Activated CD8-positive, alpha-beta T cell treated with anti-CD3 and anti-CD28 coated beads for 36 hours (primary cell): ENCODE measurements around the gene CCDC97. TPM values are rescaled to one million over a fixed set of nuclear protein-coding genes. Genes with fewer than 3 reads are reported as not detected.

Source experiments
- ATAC-seq: fragments of 200-7000 bp; cut with Tn5 transposase; one replicate; pipeline ENCODE4 v1.10.0; 2021; ENCODE audit warnings: mild to moderate bottlenecking, moderate library complexity
- CTCF ChIA-PET: fragments of 350-600 bp; sonication (Branson Sonifier 250); formaldehyde crosslinking; loops from one replicate; lab custom pipeline; 2021; ENCODE audit warnings: antibody characterized with exemption; lab: Charles Lee
- POLR2A ChIA-PET: fragments of 350-600 bp; sonication (Branson Sonifier 250); formaldehyde crosslinking; loops from one replicate; lab custom pipeline; 2021; ENCODE audit warnings: antibody characterized with exemption; lab: Charles Lee
- DNase-seq: peaks from one replicate; pipeline ENCODE4 v3.0.0-alpha.2; 2020
- H3K27ac Mint-ChIP-seq: one replicate; pipeline ENCODE4 v1.8.0; 2021; ENCODE audit warnings: mild to moderate bottlenecking, mixed read lengths
- H3K27me3 Mint-ChIP-seq: one replicate; pipeline ENCODE4 v1.8.0; 2021; ENCODE audit warnings: mixed read lengths
- H3K36me3 Mint-ChIP-seq: one replicate; pipeline ENCODE4 v1.8.0; 2021; ENCODE audit warnings: low read depth, mixed read lengths
- H3K4me1 Mint-ChIP-seq: one replicate; pipeline ENCODE4 v1.8.0; 2021; ENCODE audit warnings: low read depth, mixed read lengths
- H3K4me3 Mint-ChIP-seq: one replicate; pipeline ENCODE4 v1.8.0; 2021; ENCODE audit warnings: mild to moderate bottlenecking, moderate library complexity, mixed read lengths
- H3K9me3 Mint-ChIP-seq: one replicate; pipeline ENCODE4 v1.8.0; 2021; ENCODE audit warnings: mixed read lengths
- CTCF ChIP-seq: fragments of 200-600 bp; IDR thresholded peaks from one replicate; pipeline ENCODE4 v1.8.0; 2022; ENCODE audit warnings: antibody characterized with exemption, mild to moderate bottlenecking
- intact Hi-C: fragments of 100-400 bp; cut with micrococcal nuclease; formaldehyde crosslinking; loops from one replicate; pipeline ENCODE4 v1.10.0; 2022
- total RNA-seq, 2 experiments: library from RNA; stranded (reverse); gene quantifications; one replicate each; pipeline ENCODE4 v1.2.3, GENCODE V29; 2021

The CCDC97 gene
- total RNA-seq, 2 experiments from 2014 or later: 15.9 to 20.4 TPM

- CTCF ChIA-PET: no interaction called here
- no peaks in the 10 kb centered on the region for H3K27me3 Mint-ChIP-seq
- DNase-seq (no peak), ATAC-seq (no peak)
- H3K4me3 Mint-ChIP-seq: no peak overlapping the region
- H3K36me3 Mint-ChIP-seq: peaks cover 40% of the 10 kb centered on the region
- peaks cover 34% of the 10 kb centered on the region for H3K4me1 Mint-ChIP-seq
- POLR2A ChIA-PET: interaction anchor here (0.7 to 2.0 kb wide), 4 partner anchors 9 to 56 kb away, joined by 4 to 5 read pairs (median 4); partner anchors contain the start of genes CCDC97 and HNRNPUL1
- peak overlapping the region; percentile 38 for H3K27ac Mint-ChIP-seq
- no peak for TF ChIP-seq CTCF
- H3K9me3 Mint-ChIP-seq: no peaks in the 10 kb centered on the region
- intact Hi-C loops: no loop called here
Observed at GRCh38 chr19:41319500-41320184, 9.7 kb downstream of the CCDC97 start.

GRCh38 chr19:41320185-41320518 is 10.2 kb downstream of the CCDC97 start:
- no peak for TF ChIP-seq CTCF
- H3K4me1 Mint-ChIP-seq: peaks cover 38% of the 10 kb centered on the region
- ATAC-seq (no peak), DNase-seq (no peak)
- ChIA-PET POLR2A (interaction anchor here (1.0 kb wide), 1 partner anchor 10 kb away, joined by 4 read pairs; the partner anchor contains the start of gene CCDC97), CTCF (no interaction called here)
- no peak overlapping the region for H3K4me3 Mint-ChIP-seq
- H3K27ac Mint-ChIP-seq: no peak overlapping the region
- peaks cover 40% of the 10 kb centered on the region for H3K36me3 Mint-ChIP-seq
- intact Hi-C loops: no loop called here
- H3K27me3 Mint-ChIP-seq: no peaks in the 10 kb centered on the region
- no peaks in the 10 kb centered on the region for H3K9me3 Mint-ChIP-seq

GRCh38 chr19:41320568-41320967 is 10.6 kb downstream of the CCDC97 start:
- no peak for DNase-seq
- intact Hi-C loops: no loop called here
- no peak for TF ChIP-seq CTCF
- Mint-ChIP-seq H3K4me3 (no peak overlapping the region), H3K27me3 (no peaks in the 10 kb centered on the region), H3K27ac (peak overlapping the region; percentile 52), H3K36me3 (peaks cover 42% of the 10 kb centered on the region), H3K9me3 (no peaks in the 10 kb centered on the region), H3K4me1 (peaks cover 42% of the 10 kb centered on the region)
- CTCF ChIA-PET: no interaction called here
- POLR2A ChIA-PET: interaction anchor here (1.0 kb wide), 1 partner anchor 10 kb away, joined by 4 read pairs; the partner anchor contains the start of gene CCDC97
- no peak for ATAC-seq

- intact Hi-C loops: no loop called here
- Mint-ChIP-seq H3K4me3 (no peak overlapping the region), H3K27ac (peak overlapping the region; percentile 77), H3K9me3 (no peaks in the 10 kb centered on the region), H3K27me3 (no peaks in the 10 kb centered on the region), H3K4me1 (peaks cover 45% of the 10 kb centered on the region), H3K36me3 (peaks cover 41% of the 10 kb centered on the region)
- ChIA-PET POLR2A (interaction anchor here (0.9 kb wide), 1 partner anchor 10 kb away, joined by 4 read pairs; no protein-coding TSS in a partner anchor), CTCF (interaction anchor here (1.2 kb wide), 2 partner anchors 28 to 31 kb away, joined by 3 read pairs; no protein-coding TSS in a partner anchor)
- no peak for TF ChIP-seq CTCF
- DNase-seq: no peak
- no peak for ATAC-seq
Observed at GRCh38 chr19:41321204-41321599, 11.2 kb downstream of the CCDC97 start.

GRCh38 chr19:41321600-41322270 is 11.8 kb downstream of the CCDC97 start:
- peaks cover 40% of the 10 kb centered on the region for H3K36me3 Mint-ChIP-seq
- peak overlapping the region; percentile 77 for H3K27ac Mint-ChIP-seq
- peak; percentile 38 for TF ChIP-seq CTCF
- no peaks in the 10 kb centered on the region for H3K27me3 Mint-ChIP-seq
- no peaks in the 10 kb centered on the region for H3K9me3 Mint-ChIP-seq
- no peak overlapping the region for H3K4me3 Mint-ChIP-seq
- CTCF ChIA-PET: interaction anchor here (0.9 to 1.5 kb wide), 5 partner anchors 11 to 101 kb away, joined by 3 to 4 read pairs (median 3); partner anchors contain the start of gene CCDC97
- POLR2A ChIA-PET: interaction anchor here (0.7 to 1.6 kb wide), 4 partner anchors 11 to 59 kb away, joined by 3 to 5 read pairs (median 4); no protein-coding TSS in a partner anchor
- intact Hi-C loops: no loop called here
- ATAC-seq (no peak), DNase-seq (peak; percentile 24)
- H3K4me1 Mint-ChIP-seq: peaks cover 49% of the 10 kb centered on the region
